Endodermal cell (in vitro differentiated cells): Measurements from ENCODE around the gene SMOC2. TPM values are rescaled to one million over a fixed set of nuclear protein-coding genes. Genes with fewer than 3 reads are reported as not detected.
A peak's percentile ranks its signal among the peaks of the same experiment; 100 is the strongest.

Experiments
- DNase-seq: peaks from one replicate; pipeline ENCODE4 v3.0.0-alpha.2; 2017
- H3K27ac ChIP-seq: 2 replicates; pipeline ENCODE4 v1.5.1; 2013; ENCODE audit warnings: mild to moderate bottlenecking, low read depth, low read length, moderate library complexity
- H3K27me3 ChIP-seq: 2 replicates; pipeline ENCODE4 v1.6.1; 2013; ENCODE audit warnings: mild to moderate bottlenecking, low read length, moderate library complexity; ENCODE audit not compliant: insufficient read depth, control insufficient read depth, poor library complexity, severe bottlenecking
- H3K36me3 ChIP-seq: 2 replicates; pipeline ENCODE4 v1.7.0; 2013; ENCODE audit warnings: mild to moderate bottlenecking, low read length, moderate library complexity; ENCODE audit not compliant: control insufficient read depth, insufficient read depth
- H3K4me1 ChIP-seq: one replicate; pipeline ENCODE4 v1.7.0; 2013; ENCODE audit warnings: low read length; ENCODE audit not compliant: control insufficient read depth, insufficient read depth
- H3K4me3 ChIP-seq: 2 replicates; pipeline ENCODE4 v1.5.1; 2013; ENCODE audit warnings: mild to moderate bottlenecking, low read length, moderate library complexity
- H3K9ac ChIP-seq: 2 replicates; pipeline ENCODE4 v1.6.1; 2013; ENCODE audit warnings: mild to moderate bottlenecking, low read length, moderate library complexity; ENCODE audit not compliant: poor library complexity, severe bottlenecking; ENCODE audit errors: extremely low read depth
- H3K9me3 ChIP-seq: 2 replicates; pipeline ENCODE4 v1.6.1; 2013; ENCODE audit warnings: mild to moderate bottlenecking, low read length, moderate library complexity; ENCODE audit not compliant: control insufficient read depth
- H3K27ac Mint-ChIP-seq: 2 replicates; pipeline ENCODE4 v1.8.0; 2020; ENCODE audit warnings: mixed read lengths
- H3K27me3 Mint-ChIP-seq: 2 replicates; pipeline ENCODE4 v1.8.0; 2021; ENCODE audit warnings: mild to moderate bottlenecking, mixed read lengths; ENCODE audit not compliant: insufficient read depth
- H3K36me3 Mint-ChIP-seq: 2 replicates; pipeline ENCODE4 v1.8.0; 2020; ENCODE audit warnings: low read depth, mixed read lengths
- H3K4me1 Mint-ChIP-seq: 2 replicates; pipeline ENCODE4 v1.8.0; 2020; ENCODE audit warnings: mixed read lengths
- H3K4me3 Mint-ChIP-seq: 2 replicates; pipeline ENCODE4 v1.8.0; 2020; ENCODE audit warnings: mild to moderate bottlenecking, moderate library complexity, mixed read lengths
- H3K9me3 Mint-ChIP-seq: 2 replicates; pipeline ENCODE4 v1.8.0; 2020; ENCODE audit warnings: mild to moderate bottlenecking, mixed read lengths
- CTCF ChIP-seq: fragments of 200-600 bp; sonication (generic); conservative IDR thresholded peaks from 2 replicates; pipeline ENCODE4 v1.5.0; 2021; ENCODE audit warnings: antibody characterized with exemption, mild to moderate bottlenecking
- WGBS, 2 experiments: methylation state at CpG; one replicate each; pipeline versions ENCODE4 v1.1.5 to v1.1.7; 2013; ENCODE audit warnings: missing lambda C conversion rate in 2 of 2, mixed read lengths in 1 of 2; ENCODE audit not compliant: insufficient coverage in 1 of 2, insufficient read length in 1 of 2; 5-methylcytosine and 5-hydroxymethylcytosine counted together
- total RNA-seq, 2 donors: library from RNA; stranded (reverse); fragmentation: NEBNext Ultra II Directional in 1 of 2; extraction: Animal tissue kit (Norgen Biotek cat#: 25700) in 1 of 2; gene quantifications; 2 replicates in 1 of 2; 3 replicates in 1 of 2; pipeline ENCODE4 v1.2.1, GENCODE V29; 2021

SMOC2 gene
- total RNA-seq, 2 donors from 2014 or later: 0.20 TPM; not detected in 1

- peaks cover 2% of the 10 kb centered on the region for H3K27me3 Mint-ChIP-seq
- no peak for TF ChIP-seq CTCF
Observed at GRCh38 chr6:168534265-168534664, 93.3 kb downstream of the SMOC2 start.

DNA sequence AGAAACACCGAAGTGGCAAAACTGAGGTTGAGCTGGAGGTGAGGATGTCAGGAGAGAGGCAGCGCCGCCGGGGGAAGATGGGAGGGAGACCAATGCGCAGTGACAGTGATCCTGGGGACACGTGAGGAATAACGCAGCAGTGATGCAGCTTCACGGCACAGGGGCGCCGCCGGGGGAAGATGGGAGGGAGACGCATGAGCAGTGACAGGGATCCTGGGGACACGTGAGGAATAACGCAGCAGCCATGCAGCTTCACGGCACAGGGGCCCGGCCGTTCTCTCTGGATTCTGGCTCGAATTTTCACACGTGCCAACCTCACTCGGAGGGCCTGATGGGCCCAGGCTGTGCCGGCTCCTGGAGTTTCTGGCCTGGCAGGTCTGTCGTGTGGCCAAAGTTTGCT, 94.7 kb downstream of the SMOC2 start:
- H3K9me3 Mint-ChIP-seq: no peaks in the 10 kb centered on the region
- Histone ChIP-seq H3K9ac (no peak overlapping the region), H3K27me3 (no peaks in the 10 kb centered on the region), H3K4me1 (no peaks in the 10 kb centered on the region), H3K9me3 (no peaks in the 10 kb centered on the region), H3K27ac (no peak overlapping the region), H3K4me3 (no peak overlapping the region), H3K36me3 (no peaks in the 10 kb centered on the region)
- 93 to 97% methylated on average over 21 to 22 of the region's 22 CpGs for WGBS, 2 experiments
- peak overlapping the region; percentile 32 for H3K27ac Mint-ChIP-seq
- peaks cover 6% of the 10 kb centered on the region for H3K4me1 Mint-ChIP-seq
- no peak overlapping the region for H3K4me3 Mint-ChIP-seq
- no peak for TF ChIP-seq CTCF
- no peak for DNase-seq
- H3K36me3 Mint-ChIP-seq: no peaks in the 10 kb centered on the region
- peaks cover 1% of the 10 kb centered on the region for H3K27me3 Mint-ChIP-seq

More at GRCh38 chr6:168534265-168534664, 93.3 kb downstream of the SMOC2 start:
- Histone ChIP-seq H3K27me3 (no peaks in the 10 kb centered on the region), H3K9ac (no peak overlapping the region), H3K4me3 (no peak overlapping the region), H3K27ac (no peak overlapping the region), H3K4me1 (no peaks in the 10 kb centered on the region), H3K9me3 (no peaks in the 10 kb centered on the region), H3K36me3 (no peaks in the 10 kb centered on the region)
- H3K27ac Mint-ChIP-seq: no peak overlapping the region
- 92 to 96% methylated on average over 4 to 6 of the region's 6 CpGs for whole genome bisulfite sequencing, 2 experiments
- no peaks in the 10 kb centered on the region for H3K9me3 Mint-ChIP-seq
- no peak overlapping the region for H3K4me3 Mint-ChIP-seq
- no peaks in the 10 kb centered on the region for H3K4me1 Mint-ChIP-seq
- DNase-seq: no peak
- no peaks in the 10 kb centered on the region for H3K36me3 Mint-ChIP-seq

DNA sequence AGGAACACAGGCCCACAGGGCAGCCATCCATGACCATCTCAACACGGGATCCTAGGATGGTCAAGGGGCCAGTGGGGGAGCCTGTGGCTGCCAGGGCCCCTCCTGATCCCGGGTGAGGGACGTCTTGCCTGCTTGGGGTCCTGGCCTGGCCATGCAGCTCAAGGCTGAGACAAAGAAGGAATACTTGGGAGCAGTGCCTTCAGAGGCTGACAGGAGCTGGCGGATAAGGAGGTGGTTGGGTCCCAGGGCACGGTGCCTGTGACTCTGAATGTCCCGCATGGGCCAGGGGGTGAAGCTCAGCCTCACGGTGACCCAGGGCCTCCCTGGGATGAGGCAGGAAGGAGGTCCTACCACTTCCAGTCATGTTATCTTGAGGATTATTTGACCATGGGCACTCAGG, 95.2 kb downstream of the SMOC2 start:
- Histone ChIP-seq H3K9me3 (no peaks in the 10 kb centered on the region), H3K4me3 (no peak overlapping the region), H3K9ac (no peak overlapping the region), H3K4me1 (no peaks in the 10 kb centered on the region), H3K36me3 (no peaks in the 10 kb centered on the region), H3K27me3 (no peaks in the 10 kb centered on the region), H3K27ac (no peak overlapping the region)
- H3K9me3 Mint-ChIP-seq: no peaks in the 10 kb centered on the region
- 87 to 91% methylated on average over 3 to 7 of the region's 7 CpGs for WGBS, 2 experiments
- no peaks in the 10 kb centered on the region for H3K27me3 Mint-ChIP-seq
- no peak for TF ChIP-seq CTCF
- DNase-seq: no peak
- no peak overlapping the region for H3K4me3 Mint-ChIP-seq
- H3K27ac Mint-ChIP-seq: no peak overlapping the region
- peaks cover 9% of the 10 kb centered on the region for H3K4me1 Mint-ChIP-seq
- H3K36me3 Mint-ChIP-seq: no peaks in the 10 kb centered on the region
